GM21717 (cell line): ENCODE results near the gene C11orf58.

ENCODE experiments used
- ATAC-seq: cut with Tn5 transposase; IDR thresholded peaks from one replicate; pipeline ENCODE4 v1.9.1; 2021; ENCODE audit warnings: mild to moderate bottlenecking, moderate library complexity; ENCODE audit not compliant: unreplicated experiment

C11orf58 gene

DNA sequence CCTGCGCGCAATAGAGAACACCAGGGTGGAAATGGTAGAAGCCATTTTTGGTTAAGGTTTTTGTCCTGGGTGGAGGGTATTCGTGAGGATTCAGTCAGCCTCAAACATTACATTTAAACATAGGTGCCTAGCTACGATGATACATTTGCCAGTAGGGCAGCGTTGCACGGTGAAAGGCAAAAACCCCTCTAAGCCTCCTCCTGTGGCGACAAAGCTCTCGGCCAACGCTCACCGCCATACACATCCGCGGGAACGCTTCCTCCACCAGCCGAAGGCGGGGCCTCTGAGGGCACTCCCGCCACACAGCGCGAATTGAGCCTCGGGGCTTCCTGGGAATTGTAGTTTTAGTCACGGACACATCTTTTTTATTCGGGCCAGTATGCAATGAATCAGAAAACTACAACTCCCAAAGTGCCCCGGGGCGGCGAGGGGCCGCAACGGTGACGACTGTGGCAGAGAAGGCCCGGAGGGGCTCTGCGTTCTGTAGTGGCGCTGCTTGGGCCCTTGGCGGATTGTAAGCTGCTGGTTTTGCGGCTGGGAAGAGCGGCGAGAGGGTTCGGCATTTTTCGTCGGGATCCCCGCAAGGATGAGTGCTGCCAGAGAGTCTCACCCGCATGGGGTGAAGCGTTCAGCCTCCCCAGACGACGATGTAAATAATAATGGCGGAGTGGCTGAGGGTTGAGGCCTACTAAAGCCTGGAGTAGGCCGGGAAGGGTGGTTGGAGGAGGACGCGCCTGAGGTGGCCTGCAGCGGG, at the start of gene C11orf58:
C11orf58 (plus strand) TSS at position 455 of the 754 bp plus-strand sequence; CDS start at position 587, 132 bp downstream.
- ATAC-seq, result peak; percentile 98

DNA sequence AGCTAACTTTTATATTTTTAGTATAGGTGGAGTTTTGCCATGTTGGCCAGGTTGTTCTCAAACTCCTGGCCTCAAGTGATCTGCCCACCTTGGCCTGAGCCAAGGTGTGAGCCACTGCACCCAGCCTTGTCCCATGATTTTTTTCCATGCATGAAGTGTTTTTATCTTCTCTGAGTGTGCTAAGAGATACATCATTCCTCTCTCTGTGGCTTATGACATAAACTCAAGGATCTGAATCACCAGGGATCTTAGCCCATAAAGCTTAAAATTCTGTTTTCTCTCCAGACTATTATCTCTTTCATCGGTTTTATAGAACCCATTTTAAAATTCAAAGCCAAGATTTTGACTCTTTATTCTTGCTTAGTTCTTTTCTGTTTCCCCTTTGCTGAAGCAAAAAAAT, 48.4 kb upstream of the C11orf58 start:
- ATAC-seq, result no peak

DNA sequence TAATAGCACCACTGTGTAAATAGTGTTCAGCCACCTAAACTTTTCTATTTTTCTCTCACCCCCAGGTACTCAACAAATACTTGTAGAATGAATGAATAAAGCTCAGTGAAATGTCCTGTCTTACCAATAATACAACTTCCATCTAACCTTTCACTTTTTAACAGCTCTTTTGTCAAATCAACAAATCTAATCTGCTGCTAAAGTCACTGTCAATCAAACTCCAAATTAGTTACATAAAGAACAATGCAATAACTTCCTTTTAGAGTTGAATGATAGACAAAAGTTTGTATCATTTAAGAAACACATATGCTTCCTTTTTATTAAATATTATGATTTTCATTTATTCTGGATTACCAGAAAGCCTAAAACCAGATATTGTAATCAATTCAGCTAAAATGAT, 34.7 kb upstream of the C11orf58 start:
- ATAC-seq, result no peak

DNA sequence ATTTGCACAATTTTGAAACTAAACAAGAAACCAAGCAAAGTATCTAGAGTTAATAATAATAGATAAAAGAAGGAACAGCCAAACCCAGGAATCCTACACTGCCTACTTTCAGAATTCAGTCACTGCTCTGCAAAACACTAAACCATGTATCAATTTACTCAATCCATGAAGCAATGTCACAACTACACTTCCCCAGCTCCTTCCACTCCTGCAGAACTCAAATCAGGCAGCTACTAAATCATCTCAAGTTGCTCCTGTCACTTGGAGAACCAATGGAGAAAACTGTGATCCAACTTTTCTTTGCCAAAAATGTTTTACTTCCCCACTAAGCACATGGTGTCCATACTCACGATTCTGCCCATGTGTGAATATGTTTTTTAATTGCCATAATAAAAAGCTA, 24.9 kb upstream of the C11orf58 start:
- ATAC-seq, result no peak

DNA sequence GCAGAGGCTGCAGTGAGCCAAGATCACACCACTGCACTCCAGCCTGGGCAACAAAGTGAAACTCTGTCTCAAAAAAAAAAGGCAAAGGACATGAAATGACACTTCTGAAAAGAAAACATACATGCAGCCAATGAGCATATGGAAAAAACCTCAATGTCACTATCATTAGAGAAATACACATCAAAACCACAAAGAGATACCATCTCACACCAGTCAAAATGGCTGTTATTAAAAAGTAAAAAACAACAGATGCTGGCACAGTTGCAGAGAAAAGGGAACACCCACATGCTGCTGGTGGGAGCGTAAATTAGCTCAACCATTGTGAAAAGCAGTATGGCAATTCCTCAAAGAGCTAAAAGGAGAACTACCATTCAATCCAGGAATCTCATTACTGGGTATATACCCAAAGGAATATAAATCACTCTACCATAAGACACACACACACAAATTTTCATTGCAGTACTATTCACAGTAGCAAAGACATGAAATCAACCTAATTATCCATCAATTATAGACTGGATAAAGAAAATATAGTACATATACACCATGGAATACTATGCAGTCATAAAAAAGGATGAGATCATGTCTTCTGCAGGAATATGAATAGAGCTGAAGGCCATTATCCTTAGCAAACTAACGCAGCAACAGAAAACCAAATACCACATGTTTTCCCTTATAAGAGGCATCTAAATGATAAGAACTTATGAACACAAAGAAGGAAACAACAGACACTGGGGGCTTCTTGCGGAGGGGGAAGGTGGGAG, 15.7 kb upstream of the C11orf58 start:
- ATAC-seq, result no peak

DNA sequence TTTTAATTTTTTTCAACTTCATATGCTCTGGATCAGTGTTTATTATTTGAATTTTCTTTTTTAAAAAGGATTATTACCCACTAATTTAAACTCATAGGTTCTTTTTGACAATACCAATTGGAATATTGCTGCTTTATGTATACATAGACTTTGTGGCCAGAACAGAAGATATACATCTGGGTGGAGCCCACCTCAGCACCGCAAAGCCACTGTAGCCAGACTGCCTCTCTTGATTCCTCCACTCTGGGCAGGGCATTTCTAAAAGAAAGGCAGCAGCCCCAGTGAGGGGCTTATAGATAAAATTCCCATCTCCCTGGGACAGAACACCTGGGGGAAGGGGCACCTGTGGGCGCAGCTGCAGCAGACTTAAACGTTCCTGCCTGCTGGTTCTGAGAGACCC, 10.6 kb upstream of the C11orf58 start:
- no peak for ATAC-seq

DNA sequence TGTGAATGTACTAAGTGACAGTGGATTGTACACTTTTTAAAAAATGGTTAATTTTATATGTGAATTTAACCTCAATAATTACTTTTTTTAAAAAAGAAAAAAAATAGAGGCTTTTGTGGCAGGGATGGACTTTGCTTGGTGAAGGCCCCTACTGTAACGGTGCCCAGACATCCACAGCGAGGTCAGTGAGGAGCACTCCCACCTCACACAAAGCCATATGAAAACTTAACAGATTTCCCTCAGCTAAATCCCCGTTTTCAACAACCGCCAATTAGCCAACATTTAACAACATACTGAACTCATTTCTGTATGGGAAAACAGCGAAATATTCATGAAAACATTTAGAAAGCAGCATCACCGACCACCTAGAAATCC, 642 bp upstream of the C11orf58 start:
- ATAC-seq, result peak; percentile 18

DNA sequence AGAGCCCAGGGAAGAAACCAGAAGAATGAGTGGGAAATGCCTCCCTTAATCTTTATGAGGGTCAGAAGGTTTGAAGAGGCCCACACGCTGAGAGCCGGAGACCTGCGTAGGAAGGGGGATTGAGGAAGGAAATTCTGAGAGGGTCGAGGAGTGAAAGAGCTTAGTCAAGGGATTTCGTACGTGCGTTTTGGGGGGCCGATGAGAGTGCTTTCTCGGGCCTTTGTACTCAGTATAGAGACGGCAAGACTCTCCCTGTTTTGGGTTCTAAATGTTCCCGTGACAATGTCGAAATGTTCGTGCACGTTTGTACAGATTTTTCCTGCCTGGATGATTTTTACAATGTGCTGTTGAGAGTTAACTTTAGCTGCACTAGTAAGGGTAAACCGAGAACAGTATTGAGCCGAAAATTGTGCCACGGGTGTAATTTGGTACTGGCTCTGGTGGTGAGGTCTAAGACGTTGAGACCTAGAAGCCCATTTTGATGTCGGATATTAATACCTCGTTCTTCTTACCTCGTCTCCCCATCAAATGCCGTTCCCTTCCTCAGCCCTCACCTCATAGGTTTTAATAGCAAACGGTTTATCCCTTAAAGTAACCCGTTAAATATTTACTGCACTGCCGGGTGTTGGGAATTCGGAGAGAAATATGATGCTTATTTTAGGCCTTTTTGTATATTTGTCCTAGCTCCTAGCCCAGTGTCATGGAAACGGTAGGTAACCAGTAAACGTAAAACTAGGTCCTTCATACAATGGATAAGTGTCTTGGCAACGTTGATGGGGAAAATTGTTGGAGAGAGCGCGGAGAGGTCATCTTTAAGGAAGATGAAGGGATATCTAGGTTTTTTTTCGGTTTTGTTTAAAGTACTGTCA, 734 bp downstream of the C11orf58 start:
- ATAC-seq, result peak; percentile 5

DNA sequence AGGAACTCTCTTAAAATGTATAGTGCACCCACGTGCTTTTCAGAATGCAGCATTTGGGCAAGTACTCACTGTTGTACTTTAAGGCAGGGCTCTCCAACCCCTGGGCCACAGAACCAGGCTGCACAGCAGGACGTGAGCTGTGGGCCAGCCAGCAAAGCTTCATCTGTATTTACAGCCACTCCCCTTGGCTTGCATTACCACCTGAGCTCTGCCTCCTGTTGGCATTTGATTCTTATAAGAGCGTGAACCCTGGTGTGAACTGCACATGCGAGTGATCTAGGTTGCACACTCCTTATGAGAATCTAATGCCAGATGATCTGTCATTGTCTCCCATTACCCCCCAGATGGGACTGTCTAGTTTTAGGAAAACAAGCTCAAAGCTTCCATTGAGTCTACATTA, 3.0 kb downstream of the C11orf58 start:
- no peak for ATAC-seq

DNA sequence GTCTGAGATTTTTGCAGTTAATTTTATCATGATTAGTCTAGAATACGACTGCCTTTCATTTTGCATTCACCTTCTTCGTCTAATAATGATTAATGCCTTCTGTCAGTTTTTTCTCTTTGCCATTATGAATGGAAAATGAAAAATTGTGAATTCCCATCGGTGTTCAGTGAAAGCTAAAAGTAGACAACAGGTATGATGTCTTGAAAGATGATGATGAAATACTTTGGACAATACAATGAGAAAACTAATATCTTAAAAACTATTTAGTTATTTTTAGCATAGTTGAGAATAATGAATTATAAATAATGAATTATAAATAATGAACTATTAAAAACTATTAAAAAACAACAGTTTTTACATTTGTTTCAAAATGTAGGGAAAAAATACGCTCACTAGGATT, 5.0 kb downstream of the C11orf58 start:
- no peak for ATAC-seq

DNA sequence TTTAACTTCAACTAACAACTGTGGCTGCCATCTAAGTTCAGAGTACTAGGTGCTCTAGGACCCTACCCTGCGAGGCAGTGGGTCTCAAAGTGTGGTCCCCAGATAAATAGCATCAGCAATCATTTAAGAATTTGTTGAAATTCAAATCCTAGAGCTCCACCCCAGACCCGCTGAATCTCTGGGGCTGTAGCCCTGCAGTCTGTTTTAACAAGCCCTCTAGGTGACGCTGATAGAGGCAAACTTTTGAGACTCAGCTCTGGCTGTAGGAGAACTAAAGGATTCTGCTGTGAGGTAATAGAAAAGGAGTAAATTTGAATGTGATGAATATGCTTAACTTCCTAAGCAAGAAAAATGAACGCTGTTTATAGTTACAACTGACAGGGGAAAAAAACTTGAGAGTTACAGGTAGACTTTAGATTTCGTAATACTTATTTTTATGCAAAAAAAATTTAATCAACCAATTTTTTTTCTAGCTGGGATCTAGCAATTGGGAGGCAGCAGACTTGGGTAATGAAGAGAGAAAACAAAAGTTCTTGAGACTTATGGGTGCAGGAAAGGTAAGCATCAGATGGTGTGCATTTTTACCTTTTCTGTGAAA, 5.8 kb downstream of the C11orf58 start:
- no peak for ATAC-seq

DNA sequence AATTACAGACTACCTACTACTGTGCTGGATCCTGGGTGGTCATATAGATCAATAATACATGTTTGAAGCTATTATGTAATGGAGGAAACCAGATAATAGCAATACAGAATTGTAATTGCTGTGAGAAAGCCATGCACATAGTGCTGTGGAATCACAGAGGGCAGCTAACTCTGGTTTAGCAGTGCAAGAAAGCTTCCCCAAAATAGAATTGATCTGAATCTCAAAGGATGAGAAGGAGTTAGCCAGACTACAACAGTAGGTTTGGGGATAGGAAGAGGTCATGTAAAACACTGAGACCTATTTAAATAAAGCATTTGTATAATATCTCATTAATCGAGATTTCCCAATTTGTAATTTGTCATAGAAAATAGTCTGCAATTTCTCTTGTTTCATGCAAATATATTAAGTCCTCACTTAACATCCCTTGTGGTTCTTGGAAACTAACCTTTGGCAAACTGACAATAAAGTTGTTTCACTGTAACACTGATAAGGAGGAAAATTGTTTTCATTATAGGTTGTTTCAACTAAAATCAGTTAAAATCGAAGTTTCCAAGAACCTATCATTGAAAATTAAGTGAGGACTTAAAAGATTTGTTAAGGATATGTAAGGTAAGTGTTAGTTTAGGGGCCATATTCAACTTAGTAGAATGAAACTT, 7.6 kb downstream of the C11orf58 start:
- ATAC-seq, result no peak

DNA sequence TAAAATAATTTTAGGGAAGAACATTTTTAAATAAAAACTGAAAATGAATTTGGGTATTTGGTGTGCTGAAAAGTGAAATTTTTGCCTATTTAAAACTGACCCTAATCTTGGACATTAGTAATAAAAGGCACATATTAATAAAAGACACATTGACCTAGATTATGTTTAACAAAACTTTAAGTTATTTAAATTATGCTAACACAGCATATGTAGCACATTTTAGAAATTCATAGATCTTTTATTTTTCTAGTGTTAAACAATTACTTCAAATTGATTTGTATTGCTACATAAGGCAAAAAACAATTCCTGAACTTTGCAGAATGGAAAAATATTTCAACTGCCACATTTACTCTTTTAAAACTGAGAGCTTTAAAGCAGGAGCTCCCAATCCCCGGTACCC, 10.6 kb downstream of the C11orf58 start:
- no peak for ATAC-seq

DNA sequence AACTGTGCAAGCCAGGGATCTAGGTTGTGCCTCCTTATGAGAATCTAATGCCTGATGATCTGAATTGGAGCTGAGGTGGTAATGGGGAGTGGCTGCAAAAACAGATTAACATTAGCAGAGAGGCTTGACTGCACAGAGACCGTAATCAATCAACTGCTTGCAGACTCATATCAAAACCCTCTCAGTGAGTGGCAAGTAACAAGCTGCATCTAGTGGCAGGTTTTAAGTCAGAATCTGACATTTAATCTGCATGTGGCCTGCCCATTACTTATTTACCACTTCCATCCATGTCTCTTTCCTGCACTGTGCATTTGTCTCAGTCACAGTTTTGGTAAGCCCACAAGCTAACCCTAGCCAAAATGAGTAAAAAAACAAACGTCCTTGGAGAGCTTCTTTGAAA, 11.2 kb downstream of the C11orf58 start:
- ATAC-seq, result no peak

DNA sequence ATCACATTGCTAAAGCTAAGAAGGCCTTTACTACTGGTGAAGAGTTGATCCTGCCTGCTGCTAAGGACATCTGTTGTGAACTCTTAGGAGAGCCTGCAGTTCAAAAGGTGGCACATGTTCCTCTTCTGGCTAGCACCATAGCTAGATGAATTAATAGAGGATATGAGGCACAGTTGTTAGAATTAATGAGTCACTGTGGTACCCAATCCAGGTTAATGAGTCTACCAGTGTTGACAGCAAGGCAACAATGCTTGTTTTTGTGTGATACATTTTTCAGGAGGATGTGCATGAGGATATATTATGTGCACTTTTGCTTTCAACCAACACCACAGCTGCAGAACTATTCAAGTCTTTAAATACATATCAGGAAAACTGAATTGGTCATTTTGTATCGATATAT, 12.0 kb downstream of the C11orf58 start:
- no peak for ATAC-seq

DNA sequence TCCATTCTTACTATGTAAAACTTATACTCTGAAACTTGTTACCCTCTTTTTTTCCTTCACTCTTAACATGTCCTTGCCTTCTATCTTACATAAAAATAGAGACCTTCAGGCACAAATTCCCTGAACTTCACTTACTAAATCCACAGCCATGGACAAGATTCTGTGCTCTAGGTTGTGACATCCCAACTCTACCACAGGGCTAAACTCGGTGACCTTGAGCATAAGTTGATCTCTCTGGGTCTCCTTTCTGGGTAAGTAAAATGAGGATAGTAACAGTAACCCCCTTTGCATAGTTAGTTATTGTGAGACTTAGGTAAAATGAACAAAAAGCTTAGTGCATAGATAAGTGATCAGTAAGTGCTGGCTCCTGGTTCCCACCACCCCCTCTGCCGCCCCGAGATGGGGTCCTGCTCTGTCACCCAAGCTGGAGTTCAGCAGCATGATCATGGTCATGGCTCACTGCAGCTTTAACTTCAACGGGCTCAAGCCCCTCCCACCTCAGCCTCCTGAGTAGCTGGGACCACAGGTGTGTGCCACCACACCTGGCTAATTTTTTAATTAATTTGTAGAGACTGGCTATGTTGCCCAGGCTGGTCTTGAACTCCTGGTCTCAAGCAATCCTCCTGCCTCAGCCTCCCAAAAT, 20.1 kb downstream of the C11orf58 start:
- no peak for ATAC-seq

DNA sequence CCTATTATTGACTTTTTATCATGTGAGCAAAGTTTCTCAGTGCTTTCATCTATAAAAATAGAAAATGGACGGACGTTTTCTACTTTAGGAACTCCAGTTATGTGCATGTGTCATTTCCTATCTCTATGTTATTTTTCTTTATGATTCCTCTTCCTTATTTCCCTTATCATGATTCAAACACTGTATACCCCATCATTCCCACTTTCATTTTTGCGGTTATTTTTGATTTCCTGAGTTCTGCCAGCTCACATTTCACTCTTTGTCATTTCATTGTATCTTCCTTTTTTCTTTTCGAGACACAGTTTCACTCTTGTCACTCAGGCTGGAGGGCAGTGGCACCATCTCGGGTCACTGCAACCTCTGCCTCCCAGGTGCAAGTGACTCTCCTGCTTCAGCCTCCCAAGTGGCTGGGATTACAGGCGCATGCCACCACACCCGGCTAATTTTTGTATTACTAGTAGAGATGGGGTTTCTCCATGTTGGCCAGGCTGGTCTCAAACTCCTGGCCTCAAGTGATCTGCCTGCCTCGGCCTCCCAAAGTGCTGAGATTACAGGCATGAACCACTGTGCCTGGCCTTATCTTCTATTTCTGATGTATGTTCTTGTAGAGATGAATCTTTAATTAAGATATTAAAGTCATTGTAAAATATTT, 21.5 kb downstream of the C11orf58 start:
- no peak for ATAC-seq

DNA sequence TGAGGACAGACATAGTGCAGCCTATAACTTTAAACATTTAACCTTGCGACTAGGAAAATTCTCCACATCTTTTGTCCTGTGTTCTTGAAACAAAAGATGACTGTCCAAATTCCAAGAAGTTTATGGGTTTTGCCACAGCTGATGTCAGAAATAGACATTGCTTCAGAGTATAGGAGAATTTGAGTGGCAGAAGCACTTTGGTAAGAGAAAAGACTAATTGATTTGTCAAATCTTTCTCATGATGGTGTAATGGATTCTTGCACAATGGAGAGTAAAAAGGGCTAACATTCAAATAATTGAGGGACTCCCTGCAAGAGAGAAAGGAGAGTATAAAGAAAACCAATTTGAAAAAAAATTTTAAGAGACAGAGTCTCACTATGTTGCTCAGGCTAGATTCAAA, 25.3 kb downstream of the C11orf58 start:
- ATAC-seq, result no peak

DNA sequence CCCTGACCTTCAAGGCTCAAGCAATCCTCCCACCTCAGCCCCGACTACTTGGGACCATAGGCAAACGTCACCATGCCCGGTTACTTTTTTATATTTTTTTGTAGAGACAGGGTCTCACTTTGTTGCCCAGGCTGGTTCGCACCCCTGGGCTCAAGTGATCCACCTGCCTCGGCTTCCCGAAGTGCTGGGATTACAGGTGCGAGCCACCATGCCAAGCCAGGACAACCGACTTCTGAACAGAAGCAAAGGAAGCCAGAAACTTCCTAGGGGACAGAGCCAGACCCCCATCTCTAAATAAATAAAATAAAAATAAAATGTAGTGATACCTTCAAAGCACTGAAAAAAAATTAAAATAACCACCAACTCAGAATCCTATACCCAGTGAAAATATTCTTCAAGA, 26.4 kb downstream of the C11orf58 start:
- ATAC-seq, result no peak

DNA sequence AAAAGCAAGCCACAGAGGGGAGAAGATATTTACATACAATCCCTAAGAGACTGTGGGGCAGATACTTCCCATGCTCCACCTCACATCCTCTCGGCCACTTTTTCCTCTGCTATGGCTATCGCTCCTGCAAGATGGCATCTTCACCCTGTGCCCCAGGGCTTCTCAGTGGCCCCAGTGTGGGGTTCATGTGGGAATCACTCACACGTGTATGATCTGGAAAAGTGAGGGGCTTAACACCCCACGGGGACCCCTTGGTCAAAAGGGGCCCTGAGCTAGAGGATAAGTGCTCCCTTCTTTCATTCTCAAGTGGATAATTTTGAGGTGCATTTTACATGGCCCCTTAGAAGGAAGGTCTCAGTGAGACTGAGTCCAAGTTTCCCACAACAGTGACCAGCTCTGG, 28.7 kb downstream of the C11orf58 start:
- ATAC-seq, result no peak
